Subcutaneous adipose tissue (tissue), 4 donors: ENCODE results near the gene DNAJB6. TPM values are rescaled to one million over a fixed set of nuclear protein-coding genes. Genes with fewer than 3 reads are reported as not detected.

ENCODE experiments used
- CTCF ChIP-seq: fragments of 450-650 bp; IDR thresholded peaks from one replicate; pipeline ENCODE4 v1.5.1; 2016; ENCODE audit warnings: low read depth, mild to moderate bottlenecking, control low read depth, antibody characterized with exemption, moderate library complexity
- total RNA-seq, 4 donors: library from RNA; depleted of rRNA; stranded (reverse); fragments of >200 nt; gene quantifications; one replicate each; pipeline ENCODE4 v1.1.0, GENCODE V29; 2016

DNAJB6 gene
- total RNA-seq, 4 donors from 2014 or later: 87.5 to 138 (median 92.7) TPM

GRCh38 chr7:157404845-157405481 lies 68.2 kb downstream of the DNAJB6 start:
- TF ChIP-seq CTCF: no peak

GRCh38 chr7:157405501-157405900 lies 68.7 kb downstream of the DNAJB6 start:
- no peak for TF ChIP-seq CTCF

- no peak for TF ChIP-seq CTCF
Measured at GRCh38 chr7:157405914-157406810, 69.4 kb downstream of the DNAJB6 start.

DNA sequence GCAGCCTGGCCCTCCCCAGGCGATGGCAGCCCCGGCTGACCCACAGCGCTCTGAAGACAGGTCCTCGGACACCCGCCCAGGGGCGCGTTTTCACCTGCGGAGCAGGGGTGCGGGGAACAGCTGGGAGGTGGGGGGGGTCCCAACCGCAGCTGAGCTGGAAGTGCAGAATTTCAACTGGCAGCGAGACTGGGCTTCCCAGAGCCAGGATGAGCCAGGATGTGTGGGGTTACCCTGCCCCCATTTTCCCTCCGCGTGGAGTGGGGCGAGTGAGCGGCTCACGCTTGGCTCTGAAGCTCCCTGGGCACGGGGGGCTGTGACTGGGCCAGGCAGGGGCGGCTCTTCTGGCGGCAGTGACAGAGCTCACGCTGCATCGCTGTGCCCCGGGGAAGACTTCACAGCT lies 70.2 kb downstream of the DNAJB6 start:
- TF ChIP-seq CTCF: no peak

GRCh38 chr7:157407512-157408257 lies 70.9 kb downstream of the DNAJB6 start:
- no peak for TF ChIP-seq CTCF

GRCh38 chr7:157408258-157409101 lies 71.7 kb downstream of the DNAJB6 start:
- no peak for TF ChIP-seq CTCF
